GM12878 (cell line): ENCODE data around the gene CAMK4. TPM values are rescaled to one million over a fixed set of nuclear protein-coding genes. Genes with fewer than 3 reads are reported as not detected.

Source experiments
- polyA plus RNA-seq, 11 experiments: library from polyadenylated mRNA; depleted of rRNA in 4 of 11; unstranded in 6 of 11; stranded (reverse) in 5 of 11; fragments of >200 nt; fragmentation: Nextera tagmentation in 4 of 11; fragmentation: Illumina TruSeq in 1 of 11; extraction: Ambion mirVana in 4 of 11; extraction: Trizol in 1 of 11; gene quantifications; 1 replicate in 1 of 11; 2 replicates in 10 of 11; pipeline versions ENCODE4 v1.2.1 to v1.2.3, GENCODE V29; 2011 to 2016; ENCODE audit warnings: inconsistent platforms in 2 of 11, missing spikeins in 2 of 11, low read depth in 1 of 11
- total RNA-seq, 4 experiments: library from RNA; depleted of rRNA in 3 of 4; stranded (reverse); fragments of >200 nt in 3 of 4; fragmentation: Illumina TruSeq in 1 of 4; extraction: Trizol in 1 of 4; gene quantifications; 2 replicates each; pipeline versions ENCODE4 v1.2.1 to v1.2.3, GENCODE V29; 2013 to 2021

CAMK4 gene
- total and polyA plus RNA-seq, 10 of the 15 experiments (the other 5 are each of a cell fraction or from before 2014, with no cell fraction given) = 13.3 to 51.9 (median 35.3) TPM

Other genes with a start within 250 kb of the CAMK4 start
- gene TSLP, start 152.7 kb upstream of the CAMK4 start, total RNA-seq (2014; rRNA removed) = not detected in 2 replicates
- not detected in 2 replicates for gene TSLP, start 152.7 kb upstream of the CAMK4 start, total RNA-seq (2014; rRNA removed; fragmentation: Illumina TruSeq; extraction: Trizol)
- not detected in 2 replicates for gene TSLP, start 152.7 kb upstream of the CAMK4 start, total RNA-seq (2021)
- gene TSLP, start 152.7 kb upstream of the CAMK4 start, polyA plus RNA-seq (2011; rRNA removed) = not detected in 2 replicates
- not detected in 2 replicates for gene TSLP, start 152.7 kb upstream of the CAMK4 start, polyA plus RNA-seq (2014; fragmentation: Illumina TruSeq; extraction: Trizol)
- under 1 TPM in 1 of 2 experiments, not detected in 1; 0.05 TPM for gene TSLP, start 152.7 kb upstream of the CAMK4 start, polyA plus RNA-seq (2014; fragmentation: Nextera tagmentation; extraction: Ambion mirVana)
- 0.32 TPM in 1 of 2 replicates, not detected in the other for gene TSLP, start 152.7 kb upstream of the CAMK4 start, polyA plus RNA-seq (2014; rRNA removed)
- gene TSLP, start 152.7 kb upstream of the CAMK4 start, polyA plus RNA-seq (2016; fragmentation: Nextera tagmentation; extraction: Ambion mirVana) = not detected
- gene WDR36, start 132.0 kb upstream of the CAMK4 start, total RNA-seq (2014; rRNA removed) = 53.8 and 60.1 TPM in 2 replicates
- 46.4 and 48.2 TPM in 2 replicates for gene WDR36, start 132.0 kb upstream of the CAMK4 start, total RNA-seq (2014; rRNA removed; fragmentation: Illumina TruSeq; extraction: Trizol)
- 45.9 and 49.5 TPM in 2 replicates for gene WDR36, start 132.0 kb upstream of the CAMK4 start, total RNA-seq (2021)
- gene WDR36, start 132.0 kb upstream of the CAMK4 start, polyA plus RNA-seq (2011; rRNA removed) = 58.8 and 82.1 TPM in 2 replicates
- gene WDR36, start 132.0 kb upstream of the CAMK4 start, polyA plus RNA-seq (2014; fragmentation: Illumina TruSeq; extraction: Trizol) = 36.5 and 37.5 TPM in 2 replicates
- gene WDR36, start 132.0 kb upstream of the CAMK4 start, polyA plus RNA-seq (2014; fragmentation: Nextera tagmentation; extraction: Ambion mirVana) = 10 to 100 TPM; 13.3 to 22.5 TPM
- gene WDR36, start 132.0 kb upstream of the CAMK4 start, polyA plus RNA-seq (2014; rRNA removed) = 25.5 and 26.2 TPM in 2 replicates
- gene WDR36, start 132.0 kb upstream of the CAMK4 start, polyA plus RNA-seq (2016; fragmentation: Nextera tagmentation; extraction: Ambion mirVana) = 10 to 100 TPM; 55.0 to 61.8 TPM